A673 (cell line): ENCODE data around the gene NR1I2. TPM values are rescaled to one million over a fixed set of nuclear protein-coding genes. Genes with fewer than 3 reads are reported as not detected.

Experiments used
- BruUV-seq: library from RNA; stranded (reverse); fragments of 400-500 nt; replicated peaks from 2 replicates; lab custom pipeline; 2021; lab: Mats Ljungman, UMichigan
- CTCF ChIA-PET: fragments of 300-600 bp; sonication (Branson Sonifier 250); formaldehyde crosslinking; loops from one replicate; lab custom pipeline; 2022; ENCODE audit warnings: antibody characterized with exemption; lab: Charles Lee
- POLR2A ChIA-PET: fragments of 300-600 bp; sonication (Branson Sonifier 250); formaldehyde crosslinking; loops from one replicate; lab custom pipeline; 2022; ENCODE audit warnings: antibody characterized with exemption; ENCODE audit not compliant: low non-redundant PET; lab: Charles Lee
- DNase-seq: peaks from one replicate; pipeline ENCODE4 v3.0.0-alpha.2; 2015; ENCODE audit warnings: low spot score
- H3K27ac ChIP-seq: fragments of 200-600 bp; sonication (generic); 2 replicates; pipeline ENCODE4 v1.5.1; 2016; ENCODE audit warnings: mixed run types, low read depth, mild to moderate bottlenecking, mixed read lengths, antibody characterized with exemption, low read length; ENCODE audit not compliant: poor library complexity, severe bottlenecking
- H3K27me3 ChIP-seq: fragments of 200-600 bp; sonication (generic); replicated peaks from 2 replicates; pipeline ENCODE4 v1.6.1; 2017; ENCODE audit warnings: mixed run types, low read depth, mild to moderate bottlenecking, mixed read lengths, antibody characterized with exemption, low read length; ENCODE audit not compliant: insufficient read depth, poor library complexity
- H3K36me3 ChIP-seq: fragments of 200-600 bp; sonication (generic); 2 replicates; pipeline ENCODE4 v1.6.1; 2016; ENCODE audit warnings: mixed run types, mild to moderate bottlenecking, mixed read lengths, antibody characterized with exemption, low read length; ENCODE audit not compliant: insufficient read depth, poor library complexity, severe bottlenecking
- H3K4me1 ChIP-seq: fragments of 200-600 bp; sonication (generic); 2 replicates; pipeline ENCODE4 v1.6.1; 2017; ENCODE audit warnings: mixed run types, mild to moderate bottlenecking, mixed read lengths, antibody characterized with exemption, low read length; ENCODE audit not compliant: insufficient read depth, poor library complexity, severe bottlenecking
- H3K4me3 ChIP-seq: fragments of 200-600 bp; sonication (generic); 2 replicates; pipeline ENCODE4 v1.5.1; 2016; ENCODE audit warnings: low read depth, mixed run types, mild to moderate bottlenecking, mixed read lengths, low read length; ENCODE audit not compliant: poor library complexity, severe bottlenecking
- H3K9me3 ChIP-seq: fragments of 200-600 bp; sonication (generic); 2 replicates; pipeline ENCODE4 v1.6.1; 2016; ENCODE audit warnings: mixed run types, low read depth, mild to moderate bottlenecking, mixed read lengths, antibody characterized with exemption, low read length; ENCODE audit not compliant: poor library complexity, severe bottlenecking
- EZH2 ChIP-seq: fragments of 200-600 bp; sonication (generic); IDR thresholded peaks from 2 replicates; pipeline ENCODE4 v1.6.1; 2017; ENCODE audit warnings: borderline replicate concordance, low read depth, mild to moderate bottlenecking, mixed read lengths, antibody characterized with exemption, low read length; ENCODE audit not compliant: poor library complexity, severe bottlenecking
- intact Hi-C: fragments of 100-400 bp; cut with micrococcal nuclease; formaldehyde crosslinking; loops from one replicate; pipeline ENCODE4 v1.10.0; 2022; ENCODE audit not compliant: unreplicated experiment
- total RNA-seq: library from RNA; stranded (reverse); gene quantifications from 2 replicates; pipeline ENCODE4 v1.2.3, GENCODE V29; 2021
- TF ChIP-seq, protein P1 (sequence below): fragments of 300-800, 200-600 bp; sonication (generic); conservative IDR thresholded peaks from 2 replicates; pipeline ENCODE4 v1.5.1; 2017; ENCODE audit warnings: low read depth, mild to moderate bottlenecking, antibody characterized with exemption, low read length, moderate library complexity, mixed read lengths

NR1I2 gene
- total RNA-seq, 1 experiment from 2014 or later: not detected

DNA sequence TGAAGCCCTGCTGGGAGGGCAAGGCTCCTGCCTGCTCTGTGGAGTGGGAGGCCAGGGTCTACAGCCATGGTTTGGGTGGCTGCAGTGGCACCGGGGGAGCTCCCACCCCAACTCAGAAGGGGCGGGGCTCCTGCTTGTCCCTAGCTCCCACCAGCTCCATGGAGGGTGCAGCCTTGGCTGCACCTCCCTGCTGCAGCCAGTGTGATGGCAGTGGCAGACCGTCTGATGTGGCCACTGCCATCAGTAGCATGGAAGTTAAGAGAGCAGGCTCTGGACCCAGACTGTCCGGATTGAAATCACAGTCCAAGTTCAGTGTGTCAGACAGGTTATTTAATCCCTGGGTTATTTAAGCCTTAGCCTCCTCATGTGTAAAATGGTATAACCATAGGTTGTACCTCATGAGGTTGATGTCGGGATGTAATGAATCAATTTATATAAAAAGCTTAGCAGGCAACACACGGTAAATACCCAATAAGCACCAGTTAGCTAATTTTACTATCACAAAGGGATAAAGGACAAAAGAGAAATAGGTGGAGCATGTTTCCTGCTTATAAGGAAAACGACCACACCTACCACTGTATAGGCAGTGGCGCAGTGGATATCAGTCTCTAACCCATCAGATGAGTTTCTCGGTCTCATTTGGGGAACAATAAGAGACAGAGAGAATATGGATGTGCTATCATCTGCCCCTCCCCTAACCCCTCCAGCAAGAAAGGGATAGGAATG is 13.1 kb upstream of the NR1I2 start:
- intact Hi-C loops: no loop called here
- H3K27ac ChIP-seq: no peak overlapping the region

DNA sequence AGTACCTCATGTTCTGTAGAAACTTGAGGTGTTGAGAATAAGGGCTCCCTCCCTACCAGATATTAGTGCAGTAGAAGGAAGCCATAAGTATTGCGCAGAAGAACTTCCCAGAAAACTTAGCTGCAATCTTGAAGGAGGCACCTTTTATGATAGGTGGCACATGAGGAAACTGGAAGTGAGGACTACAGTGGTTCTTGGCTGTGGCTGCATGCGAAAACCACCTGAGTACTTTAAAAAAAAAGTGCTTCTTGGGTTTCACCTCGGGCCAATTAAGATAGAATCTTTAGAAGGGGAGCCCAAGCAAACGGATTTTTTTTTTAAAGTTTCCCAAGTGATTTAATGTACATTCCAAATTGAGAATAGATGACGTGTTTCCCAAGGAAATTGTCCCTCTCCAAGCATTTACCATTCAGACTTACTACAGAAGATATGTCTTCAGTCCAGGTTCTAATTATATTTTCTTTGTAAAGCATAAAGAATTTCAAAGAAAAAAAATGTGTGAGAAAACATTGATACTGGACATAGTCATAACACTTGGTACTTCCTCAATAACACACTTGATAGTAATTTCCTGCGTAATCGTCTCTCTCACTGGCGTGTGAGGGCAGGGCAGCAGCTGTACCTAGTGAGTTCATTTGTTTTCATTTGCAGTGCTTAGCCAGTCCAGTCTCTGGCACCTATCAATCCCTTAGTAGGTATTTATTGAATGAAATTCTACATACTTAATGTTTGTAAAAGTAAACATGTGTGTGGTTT is 12.3 kb upstream of the NR1I2 start:
- ChIA-PET CTCF (no interaction called here), POLR2A (no interaction called here)
- H3K9me3 ChIP-seq: no peaks in the 10 kb centered on the region
- H3K27me3 ChIP-seq: peaks cover 36% of the 10 kb centered on the region
- intact Hi-C loops: no loop called here
- TF ChIP-seq, protein P1, sequence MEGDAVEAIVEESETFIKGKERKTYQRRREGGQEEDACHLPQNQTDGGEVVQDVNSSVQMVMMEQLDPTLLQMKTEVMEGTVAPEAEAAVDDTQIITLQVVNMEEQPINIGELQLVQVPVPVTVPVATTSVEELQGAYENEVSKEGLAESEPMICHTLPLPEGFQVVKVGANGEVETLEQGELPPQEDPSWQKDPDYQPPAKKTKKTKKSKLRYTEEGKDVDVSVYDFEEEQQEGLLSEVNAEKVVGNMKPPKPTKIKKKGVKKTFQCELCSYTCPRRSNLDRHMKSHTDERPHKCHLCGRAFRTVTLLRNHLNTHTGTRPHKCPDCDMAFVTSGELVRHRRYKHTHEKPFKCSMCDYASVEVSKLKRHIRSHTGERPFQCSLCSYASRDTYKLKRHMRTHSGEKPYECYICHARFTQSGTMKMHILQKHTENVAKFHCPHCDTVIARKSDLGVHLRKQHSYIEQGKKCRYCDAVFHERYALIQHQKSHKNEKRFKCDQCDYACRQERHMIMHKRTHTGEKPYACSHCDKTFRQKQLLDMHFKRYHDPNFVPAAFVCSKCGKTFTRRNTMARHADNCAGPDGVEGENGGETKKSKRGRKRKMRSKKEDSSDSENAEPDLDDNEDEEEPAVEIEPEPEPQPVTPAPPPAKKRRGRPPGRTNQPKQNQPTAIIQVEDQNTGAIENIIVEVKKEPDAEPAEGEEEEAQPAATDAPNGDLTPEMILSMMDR: no peak
- TF ChIP-seq EZH2: no peak
- no peak overlapping the region for H3K4me3 ChIP-seq
- H3K27ac ChIP-seq: no peak overlapping the region
- H3K4me1 ChIP-seq: no peaks in the 10 kb centered on the region
- no peaks in the 10 kb centered on the region for H3K36me3 ChIP-seq
- BruUV-seq: no TSS peak
- DNase-seq: no peak

More for the DNA sequence above, 13.1 kb upstream of the NR1I2 start:
- H3K4me1 ChIP-seq: no peaks in the 10 kb centered on the region
- no peak for TF ChIP-seq EZH2
- TF ChIP-seq, protein P1: no peak
- DNase-seq: no peak
- ChIA-PET CTCF (no interaction called here), POLR2A (no interaction called here)
- no TSS peak for BruUV-seq
- H3K4me3 ChIP-seq: no peak overlapping the region
- H3K27me3 ChIP-seq: peaks cover 31% of the 10 kb centered on the region
- no peaks in the 10 kb centered on the region for H3K9me3 ChIP-seq
- H3K36me3 ChIP-seq: no peaks in the 10 kb centered on the region

DNA sequence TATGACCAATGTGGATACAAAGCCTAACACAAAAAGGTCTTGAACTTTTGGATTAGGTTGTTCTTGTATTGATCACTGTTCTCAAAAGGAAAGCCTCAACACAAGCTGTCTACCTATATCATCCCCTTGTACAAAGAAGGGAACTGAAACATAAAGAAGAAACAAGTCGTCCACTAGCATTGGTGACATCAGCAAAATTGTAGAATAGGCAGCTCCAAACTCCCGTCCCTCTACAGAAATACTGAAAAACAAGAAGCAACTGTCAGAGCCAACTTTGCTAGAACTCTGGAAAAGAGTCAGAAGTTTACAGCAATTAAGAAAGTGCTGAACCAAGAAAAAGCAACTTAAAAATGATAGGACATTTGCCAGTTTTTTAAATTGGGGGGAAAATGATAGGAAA is 7.5 kb upstream of the NR1I2 start:
- intact Hi-C loops: no loop called here
- no TSS peak for BruUV-seq
- ChIA-PET CTCF (no interaction called here), POLR2A (no interaction called here)
- TF ChIP-seq EZH2: no peak
- TF ChIP-seq, protein P1: no peak
- no peak overlapping the region for H3K27ac ChIP-seq
- H3K4me1 ChIP-seq: no peaks in the 10 kb centered on the region
- H3K9me3 ChIP-seq: no peaks in the 10 kb centered on the region
- no peaks in the 10 kb centered on the region for H3K36me3 ChIP-seq
- no peak overlapping the region for H3K4me3 ChIP-seq
- H3K27me3 ChIP-seq: peaks cover 26% of the 10 kb centered on the region
- no peak for DNase-seq
